Activated CD4-positive, alpha-beta T cell treated with anti-CD3 and anti-CD28 coated beads for 48 hours (primary cell): ENCODE data around the gene PCAT6.

Experiments
- DNase-seq: peaks from one replicate; pipeline ENCODE4 v3.0.0-alpha.2; 2020

The PCAT6 gene

GRCh38 chr1:202850593-202851362 lies 40.0 kb downstream of the PCAT6 start:
- no peak for DNase-seq

GRCh38 chr1:202852163-202852904 lies 41.6 kb downstream of the PCAT6 start:
- peak; percentile 66 for DNase-seq

- DNase-seq: no peak
Observed at GRCh38 chr1:202854787-202855186, 44.0 kb downstream of the PCAT6 start.

- no peak for DNase-seq
Observed at GRCh38 chr1:202856014-202856413, 45.3 kb downstream of the PCAT6 start.

- DNase-seq: no peak
Observed at GRCh38 chr1:202857136-202857610, 46.4 kb downstream of the PCAT6 start.

GRCh38 chr1:202858331-202858730 lies 47.6 kb downstream of the PCAT6 start:
- DNase-seq: no peak

- DNase-seq: no peak
Observed at GRCh38 chr1:202858789-202859414, 48.1 kb downstream of the PCAT6 start.

- DNase-seq: peak; percentile 50
Observed at GRCh38 chr1:202860744-202861419, 50.1 kb downstream of the PCAT6 start.
